Measurements from ENCODE around the gene AIFM2. TPM values are rescaled to one million over a fixed set of nuclear protein-coding genes. Genes with fewer than 3 reads are reported as not detected.
"Not testable (repeated sequence)": the region's sequence is repeated elsewhere in the genome, so short reads cannot be mapped to it uniquely, and the experiment has no call there.

Gene AIFM2
- total RNA-seq, 3 donors from 2014 or later, result 14.3 to 42.1 (median 33.1) TPM

DNA sequence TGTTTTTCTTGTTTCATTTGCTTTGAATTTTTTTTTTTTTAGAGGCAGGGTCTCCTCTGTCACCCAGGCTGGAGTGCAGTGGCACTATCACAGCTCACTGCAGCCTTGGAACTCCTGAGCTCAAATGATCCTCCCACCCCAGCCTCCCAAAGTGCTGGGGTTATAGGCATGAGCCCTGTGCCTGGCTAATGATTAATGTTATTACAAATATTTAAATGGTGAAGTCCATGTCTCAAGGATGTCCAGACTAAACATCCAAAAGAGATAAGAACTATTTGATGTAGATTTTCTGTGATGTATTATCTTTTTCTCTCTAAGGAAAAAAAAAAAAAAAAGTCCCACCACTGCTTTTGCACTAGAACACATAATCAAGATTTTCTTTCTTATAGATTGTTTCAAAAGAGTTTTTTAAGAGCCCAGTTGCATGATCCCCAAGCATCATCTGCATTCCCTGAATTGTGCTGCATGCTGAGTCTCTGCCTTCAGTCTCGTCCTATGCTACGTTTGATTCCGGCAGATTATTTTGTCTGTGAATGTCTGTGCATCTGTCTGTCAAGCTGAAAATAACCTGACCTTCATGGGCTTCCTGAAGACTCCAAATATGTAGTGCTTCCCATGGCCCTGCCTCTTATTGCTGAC lies 46.5 kb downstream of the AIFM2 start:
- H3K4me3 ChIP-seq, result no peak overlapping the region
- H3K36me3 ChIP-seq, result no peaks in the 10 kb centered on the region
- no peak overlapping the region for H3K27ac ChIP-seq
- no peak for TF ChIP-seq POLR2AphosphoS5 (IDR thresholded peaks at IDR 0.05)
- intact Hi-C loops (cut with DNase I; ENCODE audit: low total_unique reads), result no loop called here
- H3K9me3 ChIP-seq, result no peaks in the 10 kb centered on the region
- H3K4me1 ChIP-seq, result no peaks in the 10 kb centered on the region
- H3K27me3 ChIP-seq, result no peaks in the 10 kb centered on the region
- no peak for DNase-seq (ENCODE audit: low spot score in 2 of 2)

DNA sequence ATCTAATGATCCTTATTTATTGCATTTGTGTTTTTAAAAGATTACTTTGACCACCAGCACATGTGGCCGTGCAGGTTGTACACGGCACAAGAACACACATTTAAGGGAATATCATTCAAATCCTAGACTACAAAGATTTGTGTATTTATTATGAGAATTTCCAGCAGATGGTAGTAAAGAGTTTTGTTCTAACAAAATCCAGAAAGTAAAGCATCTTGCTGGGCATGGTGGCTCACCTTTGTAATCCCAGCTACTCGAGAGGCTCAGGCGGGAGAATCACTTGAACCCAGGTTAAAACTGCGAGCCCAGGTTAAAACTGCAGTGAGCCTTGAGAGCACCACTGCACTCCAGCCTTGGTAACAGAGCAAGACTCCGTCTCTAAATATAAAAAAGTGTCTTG lies 48.4 kb downstream of the AIFM2 start:
- H3K27me3 ChIP-seq, result no peaks in the 10 kb centered on the region
- no peaks in the 10 kb centered on the region for H3K36me3 ChIP-seq
- no peak overlapping the region for H3K4me3 ChIP-seq
- no peaks in the 10 kb centered on the region for H3K9me3 ChIP-seq
- H3K27ac ChIP-seq, result no peak overlapping the region
- no peaks in the 10 kb centered on the region for H3K4me1 ChIP-seq
- TF ChIP-seq, protein P1, sequence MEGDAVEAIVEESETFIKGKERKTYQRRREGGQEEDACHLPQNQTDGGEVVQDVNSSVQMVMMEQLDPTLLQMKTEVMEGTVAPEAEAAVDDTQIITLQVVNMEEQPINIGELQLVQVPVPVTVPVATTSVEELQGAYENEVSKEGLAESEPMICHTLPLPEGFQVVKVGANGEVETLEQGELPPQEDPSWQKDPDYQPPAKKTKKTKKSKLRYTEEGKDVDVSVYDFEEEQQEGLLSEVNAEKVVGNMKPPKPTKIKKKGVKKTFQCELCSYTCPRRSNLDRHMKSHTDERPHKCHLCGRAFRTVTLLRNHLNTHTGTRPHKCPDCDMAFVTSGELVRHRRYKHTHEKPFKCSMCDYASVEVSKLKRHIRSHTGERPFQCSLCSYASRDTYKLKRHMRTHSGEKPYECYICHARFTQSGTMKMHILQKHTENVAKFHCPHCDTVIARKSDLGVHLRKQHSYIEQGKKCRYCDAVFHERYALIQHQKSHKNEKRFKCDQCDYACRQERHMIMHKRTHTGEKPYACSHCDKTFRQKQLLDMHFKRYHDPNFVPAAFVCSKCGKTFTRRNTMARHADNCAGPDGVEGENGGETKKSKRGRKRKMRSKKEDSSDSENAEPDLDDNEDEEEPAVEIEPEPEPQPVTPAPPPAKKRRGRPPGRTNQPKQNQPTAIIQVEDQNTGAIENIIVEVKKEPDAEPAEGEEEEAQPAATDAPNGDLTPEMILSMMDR (IDR thresholded peaks at IDR 0.05), result no peak
- DNase-seq (ENCODE audit: low spot score in 2 of 2), result no peak
- intact Hi-C loops (cut with DNase I; ENCODE audit: low total_unique reads), result no loop called here

DNA sequence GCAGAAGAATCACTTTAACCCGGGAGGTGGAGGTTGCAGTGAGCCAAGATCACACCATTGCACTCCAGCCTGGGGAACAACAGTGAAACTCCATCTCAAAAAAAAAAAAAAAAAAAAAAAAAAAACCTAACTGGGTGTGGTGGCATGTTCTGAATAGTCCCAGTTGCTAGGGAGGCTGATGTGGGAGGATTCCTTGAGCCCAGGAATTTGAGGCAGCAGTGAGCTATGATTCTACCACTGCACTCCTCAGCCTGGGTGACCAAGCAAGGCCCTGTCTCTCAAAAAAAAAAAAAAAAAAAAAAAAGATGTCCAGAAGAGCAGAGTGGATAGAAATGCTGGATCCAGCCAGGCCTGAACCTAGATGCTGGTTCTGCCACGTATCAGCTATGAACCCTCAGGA lies 51.8 kb downstream of the AIFM2 start:
- H3K4me1 ChIP-seq; H3K27ac ChIP-seq; intact Hi-C loops (cut with DNase I; ENCODE audit: low total_unique reads); H3K9me3 ChIP-seq; H3K27me3 ChIP-seq; H3K4me3 ChIP-seq; DNase-seq (ENCODE audit: low spot score in 2 of 2); H3K36me3 ChIP-seq: not testable (repeated sequence)

DNA sequence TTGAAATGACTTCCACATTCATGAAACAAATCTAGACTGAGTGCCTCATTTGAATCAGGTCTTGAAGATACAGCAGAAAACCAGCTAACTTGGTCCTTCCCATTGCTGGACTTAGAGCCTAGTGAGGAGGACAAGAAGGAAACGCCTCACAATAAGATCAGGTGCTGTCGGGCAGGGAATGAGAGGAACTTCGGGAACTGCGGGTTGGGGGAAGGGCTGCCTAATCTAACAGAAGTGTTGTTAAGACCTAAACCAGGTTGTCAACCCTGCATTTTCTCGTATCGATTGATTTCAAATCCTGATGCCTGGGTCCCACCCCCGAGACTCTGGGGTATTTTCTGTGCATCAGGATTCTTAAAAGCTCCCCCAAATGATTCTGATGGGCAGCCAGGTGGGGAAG lies 53.7 kb downstream of the AIFM2 start:
- Histone ChIP-seq H3K9me3 (no peaks in the 10 kb centered on the region), H3K27me3 (no peaks in the 10 kb centered on the region), H3K4me1 (no peaks in the 10 kb centered on the region), H3K36me3 (no peaks in the 10 kb centered on the region), H3K4me3 (no peak overlapping the region), H3K27ac (no peak overlapping the region)
- TF ChIP-seq POLR2A (IDR thresholded peaks at IDR 0.05) (no peak), POLR2AphosphoS5 (IDR thresholded peaks at IDR 0.05) (no peak)
- TF ChIP-seq, protein P1 (IDR thresholded peaks at IDR 0.05), result no peak
- intact Hi-C loops (cut with DNase I; ENCODE audit: low total_unique reads), result no loop called here
- no peak for DNase-seq (ENCODE audit: low spot score in 2 of 2)

DNA sequence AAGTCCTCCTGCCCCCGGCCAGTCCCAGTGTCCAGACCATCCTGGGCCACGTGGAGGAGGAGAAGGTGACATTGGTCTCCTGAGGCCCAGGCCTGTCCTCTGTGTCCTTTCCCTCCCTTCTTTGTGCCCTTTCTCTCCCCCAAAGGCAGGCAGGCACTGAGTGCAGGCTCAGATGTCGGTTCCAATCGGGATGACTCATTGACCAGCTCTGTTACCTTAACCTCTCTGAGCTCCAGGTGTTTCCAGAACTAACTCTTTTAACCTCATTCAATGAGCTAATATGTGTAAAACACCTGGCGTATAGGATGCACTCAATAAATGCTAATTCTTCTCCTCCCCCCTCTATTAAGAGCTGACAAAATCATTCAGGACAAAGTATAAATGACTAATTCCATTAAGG lies 54.3 kb downstream of the AIFM2 start:
- DNase-seq (ENCODE audit: low spot score in 2 of 2), result no peak
- H3K36me3 ChIP-seq, result no peaks in the 10 kb centered on the region
- no peak overlapping the region for H3K4me3 ChIP-seq
- no peaks in the 10 kb centered on the region for H3K9me3 ChIP-seq
- intact Hi-C loops (cut with DNase I; ENCODE audit: low total_unique reads), result no loop called here
- TF ChIP-seq, protein P1 (IDR thresholded peaks at IDR 0.05), result no peak
- TF ChIP-seq POLR2AphosphoS5 (IDR thresholded peaks at IDR 0.05) (no peak), POLR2A (IDR thresholded peaks at IDR 0.05) (no peak)
- no peak overlapping the region for H3K27ac ChIP-seq
- no peaks in the 10 kb centered on the region for H3K27me3 ChIP-seq
- no peaks in the 10 kb centered on the region for H3K4me1 ChIP-seq

DNA sequence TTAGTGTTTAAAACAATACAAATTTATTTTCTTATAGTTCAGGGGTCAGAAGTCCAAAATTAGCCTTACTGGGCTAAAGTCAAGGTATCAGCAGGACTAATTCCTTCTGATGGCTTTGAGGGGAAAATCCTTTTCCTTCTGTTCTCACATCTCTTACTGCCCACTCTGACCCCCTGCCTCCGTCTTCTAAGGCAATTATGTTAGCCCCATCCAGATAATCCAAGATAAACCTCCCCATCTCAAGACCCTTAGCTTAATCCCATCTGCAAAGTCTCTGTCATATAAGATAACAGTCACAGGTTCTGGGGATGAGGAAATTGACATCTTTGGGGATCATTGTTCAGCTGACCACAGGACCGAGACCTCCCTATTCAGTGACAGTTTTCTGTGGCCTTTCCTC lies 57.7 kb downstream of the AIFM2 start:
- no peaks in the 10 kb centered on the region for H3K4me1 ChIP-seq
- no peak overlapping the region for H3K4me3 ChIP-seq
- TF ChIP-seq, protein P1 (IDR thresholded peaks at IDR 0.05), result no peak
- no peak for TF ChIP-seq POLR2A (IDR thresholded peaks at IDR 0.05)
- no peak for TF ChIP-seq POLR2AphosphoS5 (IDR thresholded peaks at IDR 0.05)
- no peaks in the 10 kb centered on the region for H3K36me3 ChIP-seq
- H3K27me3 ChIP-seq, result no peaks in the 10 kb centered on the region
- DNase-seq (ENCODE audit: low spot score in 2 of 2), result no peak
- intact Hi-C loops (cut with DNase I; ENCODE audit: low total_unique reads), result no loop called here
- H3K9me3 ChIP-seq, result no peaks in the 10 kb centered on the region
- no peak overlapping the region for H3K27ac ChIP-seq
